HEK293 (cell line): ENCODE measurements around the gene NGRN.

Experiments used
- CTCF ChIA-PET: fragments of 350-600 bp; formaldehyde crosslinking; extraction: SDS; loops from one replicate; lab custom pipeline; 2021; ENCODE audit warnings: antibody characterized with exemption; lab: Yijun Ruan, JAX
- POLR2A ChIA-PET: fragments of 300-600 bp; formaldehyde crosslinking; extraction: SDS; loops from one replicate; lab custom pipeline; 2020; ENCODE audit warnings: antibody characterized with exemption, inconsistent platforms; lab: Yijun Ruan, JAX
- H3K27ac ChIP-seq: fragments of 200-500 bp; sonication (Bioruptor generic); 2 replicates; pipeline ENCODE4 v1.5.1; 2014; ENCODE audit warnings: low read depth, low read length, control low read depth, inconsistent platforms; ENCODE audit errors: extremely low read depth
- H3K36me3 ChIP-seq, 2 experiments: fragments of 200-500 bp in 1 of 2; sonication (Bioruptor generic) in 1 of 2; 1 replicate in 1 of 2; 2 replicates in 1 of 2; pipeline ENCODE4 v1.5.1; 2014 to 2017; ENCODE audit warnings: inconsistent platforms in 2 of 2, low read length in 2 of 2; ENCODE audit not compliant: control insufficient read depth in 2 of 2, insufficient read depth in 1 of 2
- H3K4me1 ChIP-seq: fragments of 200-500 bp; sonication (Bioruptor generic); 2 replicates; pipeline ENCODE4 v1.5.1; 2014; ENCODE audit warnings: mild to moderate bottlenecking, low read length, inconsistent platforms; ENCODE audit not compliant: control insufficient read depth, insufficient read depth
- H3K4me3 ChIP-seq: 2 replicates; pipeline ENCODE4 v1.5.1; 2011; ENCODE audit warnings: low read depth, mild to moderate bottlenecking, control low read depth, low read length, moderate library complexity
- H3K9me3 ChIP-seq: fragments of 200-500 bp; sonication (Bioruptor generic); 2 replicates; pipeline ENCODE4 v1.5.1; 2014; ENCODE audit warnings: low read depth, low read length, inconsistent platforms; ENCODE audit not compliant: control insufficient read depth, insufficient read depth
- EGR2 ChIP-seq: fragments of 450-650 bp; formaldehyde crosslinking; IDR thresholded peaks from 2 replicates; pipeline ENCODE4 v1.5.1; 2016; ENCODE audit warnings: low read depth, missing biosample characterization, missing genetic modification characterization
- HOXD13 ChIP-seq: sonication (generic); formaldehyde crosslinking; IDR thresholded peaks from 2 replicates; pipeline ENCODE4 v1.8.0; 2022; ENCODE audit warnings: missing genetic modification reagents, borderline replicate concordance
- KLF1 ChIP-seq: fragments of 450-650 bp; formaldehyde crosslinking; IDR thresholded peaks from 2 replicates; pipeline ENCODE4 v1.5.1; 2016; ENCODE audit warnings: missing biosample characterization, missing genetic modification characterization
- PATZ1 ChIP-seq: fragments of 450-650 bp; formaldehyde crosslinking; IDR thresholded peaks from 2 replicates; pipeline ENCODE4 v1.5.1; 2016; ENCODE audit warnings: missing biosample characterization, missing genetic modification characterization
- PRDM2 ChIP-seq: fragments of 450-650 bp; formaldehyde crosslinking; IDR thresholded peaks from 2 replicates; pipeline ENCODE4 v1.5.1; 2016; ENCODE audit warnings: missing biosample characterization, missing genetic modification characterization, borderline replicate concordance
- PRDM6 ChIP-seq: fragments of 450-650 bp; formaldehyde crosslinking; IDR thresholded peaks from 2 replicates; pipeline ENCODE4 v1.5.1; 2017; ENCODE audit warnings: missing biosample characterization, missing genetic modification characterization
- YY2 ChIP-seq: fragments of 450-650 bp; formaldehyde crosslinking; IDR thresholded peaks from 2 replicates; pipeline ENCODE4 v1.5.1; 2016; ENCODE audit warnings: missing biosample characterization, missing genetic modification characterization
- ZFHX2 ChIP-seq: fragments of 450-650 bp; formaldehyde crosslinking; conservative IDR thresholded peaks from 2 replicates; pipeline ENCODE4 v1.5.1; 2016; ENCODE audit warnings: missing biosample characterization, missing genetic modification characterization
- ZNF112 ChIP-seq: fragments of 450-650 bp; formaldehyde crosslinking; IDR thresholded peaks from 2 replicates; pipeline ENCODE4 v1.5.0; 2017; ENCODE audit warnings: missing biosample characterization, missing genetic modification characterization
- ZNF18 ChIP-seq: fragments of 450-650 bp; formaldehyde crosslinking; IDR thresholded peaks from 2 replicates; pipeline ENCODE4 v1.5.1; 2016; ENCODE audit warnings: missing biosample characterization, missing genetic modification characterization
- ZNF239 ChIP-seq: fragments of 450-650 bp; formaldehyde crosslinking; IDR thresholded peaks from 2 replicates; pipeline ENCODE4 v1.5.1; 2016; ENCODE audit warnings: missing biosample characterization, missing genetic modification characterization
- ZNF274 ChIP-seq, 2 experiments: fragments of 200-500 bp in 1 of 2; fragments of 450-650 bp in 1 of 2; sonication (Bioruptor generic) in 1 of 2; formaldehyde crosslinking in 1 of 2; IDR thresholded peaks; 2 replicates each; pipeline versions ENCODE4 v1.5.1 to v1.6.1; 2014 to 2016; ENCODE audit warnings: borderline replicate concordance in 1 of 2, inconsistent platforms in 1 of 2, low read length in 1 of 2, missing biosample characterization in 1 of 2, missing genetic modification characterization in 1 of 2
- ZNF510 ChIP-seq: fragments of 450-650 bp; formaldehyde crosslinking; IDR thresholded peaks from 2 replicates; pipeline ENCODE4 v1.5.1; 2018; ENCODE audit warnings: mild to moderate bottlenecking, missing genetic modification characterization, missing biosample characterization; ENCODE audit not compliant: insufficient replicate concordance
- ZNF571 ChIP-seq: fragments of 450-650 bp; formaldehyde crosslinking; IDR thresholded peaks from 2 replicates; pipeline ENCODE4 v1.5.0; 2017; ENCODE audit warnings: missing biosample characterization, missing genetic modification characterization

Gene NGRN

GRCh38 chr15:90305932-90306331 is 40.5 kb downstream of the NGRN start (continued):
- TF ChIP-seq PATZ1 (no peak), HOXD13 (CRISPR knock-in tag) (no peak), ZNF18 (tag by site-specific recombination) (no peak), ZNF510 (no peak), ZNF239 (tag by site-specific recombination) (no peak), EGR2 (no peak), PRDM2 (no peak), ZNF112 (no peak)

- no peaks in the 10 kb centered on the region for H3K4me1 ChIP-seq
- POLR2A ChIA-PET, result no interaction called here
- H3K4me3 ChIP-seq, result no peak overlapping the region
- H3K36me3 ChIP-seq, result no peaks in the 10 kb centered on the region
- TF ChIP-seq ZNF274 (IDR thresholded peaks at IDR 0.05; ENCODE audit: low read length) (no peak), ZNF274 (tag by site-specific recombination; IDR thresholded peaks at IDR 0.05; ENCODE audit: borderline replicate concordance) (no peak), YY2 (tag by site-specific recombination) (no peak), EGR2 (peak; percentile 64), KLF1 (tag by site-specific recombination) (no peak), PRDM6 (tag by site-specific recombination) (no peak), ZFHX2 (tag by site-specific recombination) (peak; percentile 67), ZNF571 (no peak)
- no peaks in the 10 kb centered on the region for H3K9me3 ChIP-seq
- no peak overlapping the region for H3K27ac ChIP-seq
- CTCF ChIA-PET, result interaction anchor here (0.6 to 4.2 kb wide), 6 partner anchors 8 to 424 kb away, joined by 3 to 56 read pairs (median 6); no protein-coding TSS in a partner anchor
These were observed 41.1 kb downstream of the NGRN start for GRCh38 chr15:90306560-90306959.
